Mesothelial cell of epicardium (in vitro differentiated cells): ENCODE measurements around the gene CDH18. TPM values are rescaled to one million over a fixed set of nuclear protein-coding genes. Genes with fewer than 3 reads are reported as not detected.

ENCODE experiments used
- DNase-seq, 2 experiments: peaks; one replicate each; pipeline ENCODE4 v3.0.0; 2021; ENCODE audit warnings: low spot score in 2 of 2; ENCODE audit not compliant: unreplicated experiment in 2 of 2
- H3K27ac Mint-ChIP-seq: 2 replicates; pipeline ENCODE4 v1.8.0; 2021; ENCODE audit warnings: mixed read lengths
- H3K27me3 Mint-ChIP-seq: 2 replicates; pipeline ENCODE4 v1.8.0; 2021; ENCODE audit warnings: low read depth, mixed read lengths
- H3K36me3 Mint-ChIP-seq: 2 replicates; pipeline ENCODE4 v1.8.0; 2021; ENCODE audit warnings: mixed read lengths
- H3K4me1 Mint-ChIP-seq: 2 replicates; pipeline ENCODE4 v1.8.0; 2021; ENCODE audit warnings: mixed read lengths
- H3K4me3 Mint-ChIP-seq: 2 replicates; pipeline ENCODE4 v1.8.0; 2021; ENCODE audit warnings: mild to moderate bottlenecking, moderate library complexity, mixed read lengths
- H3K9me3 Mint-ChIP-seq: 2 replicates; pipeline ENCODE4 v1.8.0; 2021; ENCODE audit warnings: mixed read lengths
- CTCF ChIP-seq: fragments of 200-600 bp; sonication (generic); IDR thresholded peaks from one replicate; pipeline ENCODE4 v1.5.0; 2021; ENCODE audit warnings: antibody characterized with exemption; ENCODE audit not compliant: unreplicated experiment
- total RNA-seq: library from RNA; stranded (reverse); gene quantifications from 3 replicates; pipeline ENCODE4 v1.2.1, GENCODE V29; 2021

Gene CDH18
- total RNA-seq, 1 donor from 2014 or later = 2.1 TPM

- Mint-ChIP-seq H3K9me3 (peaks cover 9% of the 10 kb centered on the region), H3K4me1 (peaks cover 6% of the 10 kb centered on the region)
- DNase-seq = no peak
Measured at GRCh38 chr5:19959830-19960384, 28.1 kb downstream of the CDH18 start.

GRCh38 chr5:19950897-19951296 lies 37.1 kb downstream of the CDH18 start:
- no peaks in the 10 kb centered on the region for H3K27me3 Mint-ChIP-seq
- H3K27ac Mint-ChIP-seq = no peak overlapping the region
- no peaks in the 10 kb centered on the region for H3K36me3 Mint-ChIP-seq
- DNase-seq = no peak
- TF ChIP-seq CTCF = no peak
- no peak overlapping the region for H3K4me3 Mint-ChIP-seq
- no peaks in the 10 kb centered on the region for H3K9me3 Mint-ChIP-seq
- H3K4me1 Mint-ChIP-seq = peaks cover 6% of the 10 kb centered on the region

More at GRCh38 chr5:19959830-19960384, 28.1 kb downstream of the CDH18 start:
- no peak for TF ChIP-seq CTCF
- Mint-ChIP-seq H3K27ac (no peak overlapping the region), H3K36me3 (no peaks in the 10 kb centered on the region), H3K4me3 (no peak overlapping the region), H3K27me3 (no peaks in the 10 kb centered on the region)

GRCh38 chr5:19940192-19940591 lies 47.8 kb downstream of the CDH18 start:
- Mint-ChIP-seq H3K9me3 (peaks cover 4% of the 10 kb centered on the region), H3K27me3 (no peaks in the 10 kb centered on the region), H3K4me3 (no peak overlapping the region), H3K4me1 (peaks cover 14% of the 10 kb centered on the region), H3K27ac (no peak overlapping the region), H3K36me3 (no peaks in the 10 kb centered on the region)
- DNase-seq = no peak
- TF ChIP-seq CTCF = no peak

- peaks cover 5% of the 10 kb centered on the region for H3K4me1 Mint-ChIP-seq
- H3K27me3 Mint-ChIP-seq = no peaks in the 10 kb centered on the region
- TF ChIP-seq CTCF = no peak
- H3K9me3 Mint-ChIP-seq = no peaks in the 10 kb centered on the region
- no peak for DNase-seq
- no peak overlapping the region for H3K27ac Mint-ChIP-seq
- H3K4me3 Mint-ChIP-seq = no peak overlapping the region
- H3K36me3 Mint-ChIP-seq = no peaks in the 10 kb centered on the region
Measured at GRCh38 chr5:19930451-19930850, 57.5 kb downstream of the CDH18 start.

GRCh38 chr5:19928562-19929421 lies 59.2 kb downstream of the CDH18 start:
- Mint-ChIP-seq H3K27me3 (no peaks in the 10 kb centered on the region), H3K4me3 (no peak overlapping the region), H3K27ac (no peak overlapping the region), H3K4me1 (peaks cover 5% of the 10 kb centered on the region), H3K9me3 (no peaks in the 10 kb centered on the region), H3K36me3 (no peaks in the 10 kb centered on the region)
- no peak for TF ChIP-seq CTCF
- DNase-seq = no peak
